Right atrium auricular region (tissue), 2 donors: ENCODE measurements around the gene ASPHD2. TPM values are rescaled to one million over a fixed set of nuclear protein-coding genes. Genes with fewer than 3 reads are reported as not detected.

Experiments used
- DNase-seq: peaks from one replicate; pipeline ENCODE4 v3.0.0-alpha.2; 2019; ENCODE audit warnings: low spot score
- H3K27ac ChIP-seq, 2 donors: fragments of 200-600 bp; sonication (generic); 1 replicate in 1 of 2; 2 replicates in 1 of 2; pipeline ENCODE4 v1.5.1; 2016 to 2019
- H3K27me3 ChIP-seq, 2 donors: fragments of 200-600 bp; sonication (generic); one replicate each; pipeline versions ENCODE4 v1.5.1 to v1.6.0; 2017 to 2019
- H3K36me3 ChIP-seq: fragments of 200-600 bp; sonication (generic); one replicate; pipeline ENCODE4 v1.5.1; 2016
- H3K4me1 ChIP-seq, 2 donors: fragments of 200-600 bp; sonication (generic); one replicate each; pipeline versions ENCODE4 v1.5.1 to v1.6.0; 2017 to 2019
- H3K4me3 ChIP-seq, 2 donors: fragments of 200-600 bp; sonication (generic); 1 replicate in 1 of 2; 2 replicates in 1 of 2; pipeline ENCODE4 v1.5.1; 2017 to 2019; ENCODE audit warnings: mild to moderate bottlenecking in 1 of 2, moderate library complexity in 1 of 2
- H3K9me3 ChIP-seq, 2 donors: fragments of 200-600 bp; sonication (generic); one replicate each; pipeline ENCODE4 v1.5.1; 2019
- CTCF ChIP-seq, 2 donors: fragments of 200-600 bp; sonication (generic); IDR thresholded peaks; one replicate each; pipeline ENCODE4 v1.5.1; 2019; ENCODE audit warnings: antibody characterized with exemption in 2 of 2
- total RNA-seq, 2 donors: library from RNA; depleted of rRNA; stranded (reverse); fragments of >200 nt; gene quantifications; one replicate each; pipeline ENCODE4 v1.1.0, GENCODE V29; 2016

The ASPHD2 gene
- total RNA-seq, 2 donors from 2014 or later: 0.11 to 0.71 TPM

DNA sequence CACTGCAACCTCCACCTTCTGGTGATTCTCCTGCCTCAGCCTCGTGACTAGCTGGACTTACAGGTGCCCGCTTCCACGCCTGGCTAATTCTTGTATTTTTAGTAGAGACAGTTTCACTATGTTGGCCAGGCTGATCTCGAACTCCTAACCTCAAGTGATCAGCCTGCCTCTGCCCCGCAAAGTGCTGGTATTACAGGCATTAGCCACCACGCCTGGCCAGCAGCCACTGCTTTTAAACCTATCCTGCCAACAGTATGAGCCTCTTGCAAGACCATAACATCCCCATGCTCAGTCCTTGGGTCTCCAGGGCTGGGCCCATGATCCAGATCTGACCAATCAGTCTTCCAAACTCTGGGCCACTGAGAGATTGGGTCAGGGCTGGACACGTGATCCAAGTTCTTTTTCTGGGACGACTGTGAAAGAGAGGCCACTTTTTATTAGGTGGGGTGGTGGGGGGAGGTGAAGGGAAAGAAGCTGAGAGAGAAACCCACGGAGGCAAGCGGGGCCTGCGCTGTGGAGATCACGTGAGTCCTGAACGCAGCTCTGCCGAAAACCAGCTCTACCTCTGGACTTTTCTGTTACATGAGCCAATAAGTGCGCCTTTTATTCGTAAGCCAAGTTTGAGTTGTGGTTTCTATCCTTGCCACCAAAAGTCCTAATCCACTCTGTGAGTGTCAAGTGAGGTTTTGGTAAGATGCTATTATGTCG is 17.9 kb downstream of the ASPHD2 start:
- no peak for DNase-seq
- H3K9me3 ChIP-seq: no peaks in the 10 kb centered on the region
- no peak overlapping the region for H3K27ac ChIP-seq
- H3K27me3 ChIP-seq: no peaks in the 10 kb centered on the region
- H3K36me3 ChIP-seq: peaks cover 8% of the 10 kb centered on the region
- no peak for TF ChIP-seq CTCF (IDR thresholded peaks at IDR 0.05)
- peaks cover 0 to 9% of the 10 kb centered on the region in 2 donors for H3K4me1 ChIP-seq
- H3K4me3 ChIP-seq: no peak overlapping the region

- H3K4me3 ChIP-seq: no peak overlapping the region
- TF ChIP-seq CTCF (IDR thresholded peaks at IDR 0.05): no peak
Measured at GRCh38 chr22:26447584-26448329, 18.7 kb downstream of the ASPHD2 start.

DNA sequence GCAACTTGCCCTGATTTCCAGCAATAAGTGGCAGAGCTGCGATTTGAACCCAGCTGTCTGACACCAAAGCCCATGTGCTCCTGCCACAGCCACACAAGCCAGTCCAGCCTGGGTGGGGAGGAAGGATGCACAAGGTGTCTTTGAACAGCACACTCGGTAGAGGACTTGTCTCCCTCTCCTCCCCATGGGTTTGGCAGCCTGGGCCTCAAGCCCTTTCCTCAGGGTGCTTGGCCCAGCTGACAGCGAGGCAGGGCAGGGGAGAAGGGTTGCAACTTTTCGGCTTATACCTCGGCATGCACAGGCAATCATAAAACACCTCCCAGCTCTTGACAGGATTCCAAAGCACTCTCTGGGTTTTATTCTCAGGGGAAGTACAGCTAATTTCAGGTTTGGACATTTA is 19.3 kb downstream of the ASPHD2 start:
- Histone ChIP-seq H3K4me1 (peaks cover 0 to 9% of the 10 kb centered on the region in 2 donors), H3K9me3 (no peaks in the 10 kb centered on the region), H3K27ac (no peak overlapping the region), H3K36me3 (peaks cover 20% of the 10 kb centered on the region), H3K4me3 (no peak overlapping the region), H3K27me3 (no peaks in the 10 kb centered on the region)
- TF ChIP-seq CTCF (IDR thresholded peaks at IDR 0.05): no peak
- DNase-seq: no peak

More at GRCh38 chr22:26447584-26448329, 18.7 kb downstream of the ASPHD2 start:
- no peaks in the 10 kb centered on the region for H3K27me3 ChIP-seq
- H3K36me3 ChIP-seq: peaks cover 15% of the 10 kb centered on the region
- peaks cover 0 to 9% of the 10 kb centered on the region in 2 donors for H3K4me1 ChIP-seq
- H3K9me3 ChIP-seq: no peaks in the 10 kb centered on the region
- no peak overlapping the region for H3K27ac ChIP-seq
- DNase-seq: no peak

DNA sequence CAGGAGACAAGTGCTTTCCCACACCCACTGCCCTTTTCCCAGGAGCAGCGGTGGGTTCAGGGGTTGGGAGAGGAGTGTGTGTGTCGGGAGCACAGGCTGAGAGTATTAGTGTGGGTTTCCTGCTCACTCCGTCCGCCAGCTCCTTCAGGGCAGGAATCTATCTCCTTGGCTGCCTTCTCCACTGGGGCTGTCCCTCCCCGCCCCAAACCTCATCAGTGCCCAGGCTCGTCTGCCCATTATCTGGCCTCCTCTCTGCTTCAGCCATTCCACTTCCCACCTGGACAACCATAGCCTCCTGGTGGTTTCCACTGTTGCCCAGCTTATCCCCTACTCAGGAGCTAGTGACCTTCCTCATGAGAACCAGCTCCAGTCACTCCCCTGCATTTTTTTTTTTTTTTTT is 19.9 kb downstream of the ASPHD2 start:
- peaks cover 0 to 9% of the 10 kb centered on the region in 2 donors for H3K4me1 ChIP-seq
- no peak overlapping the region for H3K4me3 ChIP-seq
- TF ChIP-seq CTCF (IDR thresholded peaks at IDR 0.05): no peak
- H3K36me3 ChIP-seq: peaks cover 27% of the 10 kb centered on the region
- no peaks in the 10 kb centered on the region for H3K9me3 ChIP-seq
- H3K27me3 ChIP-seq: no peaks in the 10 kb centered on the region
- no peak for DNase-seq
- no peak overlapping the region for H3K27ac ChIP-seq

DNA sequence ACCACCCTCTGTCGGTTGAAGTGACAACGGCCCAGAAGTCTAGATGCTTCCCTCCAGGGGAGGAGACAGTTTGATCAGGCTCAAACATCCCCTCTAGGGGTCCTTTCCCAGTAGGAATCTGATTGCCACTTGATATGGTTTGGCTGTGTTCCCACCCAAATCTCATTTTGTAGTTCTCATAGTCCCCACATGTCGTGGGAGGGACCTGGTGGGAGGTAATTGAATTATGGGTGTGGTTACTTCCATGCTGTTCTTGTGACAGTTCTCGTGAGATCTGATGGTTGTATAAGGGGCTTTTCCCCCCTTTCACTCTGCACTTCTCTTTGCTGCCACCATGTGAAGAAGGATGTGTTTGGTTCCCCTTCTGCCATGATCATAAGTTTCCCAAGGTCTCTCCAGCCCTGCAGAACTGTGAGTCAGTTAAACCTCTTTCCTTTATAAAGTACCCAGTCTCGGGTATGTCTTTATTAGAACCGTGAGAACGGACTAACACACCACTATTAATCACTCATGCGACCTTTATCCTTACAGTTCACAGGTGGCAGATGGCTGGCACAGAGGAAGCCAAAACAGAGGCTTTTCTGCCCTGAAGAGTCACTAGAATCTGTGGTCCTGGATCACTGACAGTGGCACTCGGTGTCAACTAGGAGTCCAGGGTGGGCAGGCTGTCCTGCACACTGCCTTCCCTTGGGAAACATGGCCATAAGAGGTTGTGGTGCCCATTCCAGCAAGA is 21.6 kb downstream of the ASPHD2 start:
- H3K27ac ChIP-seq: no peak overlapping the region
- H3K4me3 ChIP-seq: no peak overlapping the region
- H3K27me3 ChIP-seq: no peaks in the 10 kb centered on the region
- no peak for TF ChIP-seq CTCF (IDR thresholded peaks at IDR 0.05)
- DNase-seq: no peak
- peaks cover 29% of the 10 kb centered on the region for H3K36me3 ChIP-seq
- peaks cover 0 to 9% of the 10 kb centered on the region in 2 donors for H3K4me1 ChIP-seq
- H3K9me3 ChIP-seq: no peaks in the 10 kb centered on the region
